A673 (cell line): ENCODE measurements around the gene AMPH. TPM values are rescaled to one million over a fixed set of nuclear protein-coding genes. Genes with fewer than 3 reads are reported as not detected.
"Not testable (repeated sequence)": the region's sequence is repeated elsewhere in the genome, so short reads cannot be mapped to it uniquely, and the experiment has no call there.

Experiments used
- BruUV-seq: library from RNA; stranded (reverse); fragments of 400-500 nt; replicated peaks from 2 replicates; lab custom pipeline; 2021; lab: Mats Ljungman, UMichigan
- CTCF ChIA-PET: fragments of 300-600 bp; sonication (Branson Sonifier 250); formaldehyde crosslinking; loops from one replicate; lab custom pipeline; 2022; ENCODE audit warnings: antibody characterized with exemption; lab: Charles Lee
- POLR2A ChIA-PET: fragments of 300-600 bp; sonication (Branson Sonifier 250); formaldehyde crosslinking; loops from one replicate; lab custom pipeline; 2022; ENCODE audit warnings: antibody characterized with exemption; ENCODE audit not compliant: low non-redundant PET; lab: Charles Lee
- DNase-seq: peaks from one replicate; pipeline ENCODE4 v3.0.0-alpha.2; 2015; ENCODE audit warnings: low spot score
- H3K27ac ChIP-seq: fragments of 200-600 bp; sonication (generic); 2 replicates; pipeline ENCODE4 v1.5.1; 2016; ENCODE audit warnings: mixed run types, low read depth, mild to moderate bottlenecking, mixed read lengths, antibody characterized with exemption, low read length; ENCODE audit not compliant: poor library complexity, severe bottlenecking
- H3K27me3 ChIP-seq: fragments of 200-600 bp; sonication (generic); replicated peaks from 2 replicates; pipeline ENCODE4 v1.6.1; 2017; ENCODE audit warnings: mixed run types, low read depth, mild to moderate bottlenecking, mixed read lengths, antibody characterized with exemption, low read length; ENCODE audit not compliant: insufficient read depth, poor library complexity
- H3K36me3 ChIP-seq: fragments of 200-600 bp; sonication (generic); 2 replicates; pipeline ENCODE4 v1.6.1; 2016; ENCODE audit warnings: mixed run types, mild to moderate bottlenecking, mixed read lengths, antibody characterized with exemption, low read length; ENCODE audit not compliant: insufficient read depth, poor library complexity, severe bottlenecking
- H3K4me1 ChIP-seq: fragments of 200-600 bp; sonication (generic); 2 replicates; pipeline ENCODE4 v1.6.1; 2017; ENCODE audit warnings: mixed run types, mild to moderate bottlenecking, mixed read lengths, antibody characterized with exemption, low read length; ENCODE audit not compliant: insufficient read depth, poor library complexity, severe bottlenecking
- H3K4me3 ChIP-seq: fragments of 200-600 bp; sonication (generic); 2 replicates; pipeline ENCODE4 v1.5.1; 2016; ENCODE audit warnings: low read depth, mixed run types, mild to moderate bottlenecking, mixed read lengths, low read length; ENCODE audit not compliant: poor library complexity, severe bottlenecking
- H3K9me3 ChIP-seq: fragments of 200-600 bp; sonication (generic); 2 replicates; pipeline ENCODE4 v1.6.1; 2016; ENCODE audit warnings: mixed run types, low read depth, mild to moderate bottlenecking, mixed read lengths, antibody characterized with exemption, low read length; ENCODE audit not compliant: poor library complexity, severe bottlenecking
- EZH2 ChIP-seq: fragments of 200-600 bp; sonication (generic); IDR thresholded peaks from 2 replicates; pipeline ENCODE4 v1.6.1; 2017; ENCODE audit warnings: borderline replicate concordance, low read depth, mild to moderate bottlenecking, mixed read lengths, antibody characterized with exemption, low read length; ENCODE audit not compliant: poor library complexity, severe bottlenecking
- intact Hi-C: fragments of 100-400 bp; cut with micrococcal nuclease; formaldehyde crosslinking; loops from one replicate; pipeline ENCODE4 v1.10.0; 2022; ENCODE audit not compliant: unreplicated experiment
- total RNA-seq: library from RNA; stranded (reverse); gene quantifications from 2 replicates; pipeline ENCODE4 v1.2.3, GENCODE V29; 2021
- TF ChIP-seq, protein P1 (sequence below): fragments of 300-800, 200-600 bp; sonication (generic); conservative IDR thresholded peaks from 2 replicates; pipeline ENCODE4 v1.5.1; 2017; ENCODE audit warnings: low read depth, mild to moderate bottlenecking, antibody characterized with exemption, low read length, moderate library complexity, mixed read lengths

AMPH gene
- total RNA-seq, 1 experiment from 2014 or later = 2.1 TPM

DNA sequence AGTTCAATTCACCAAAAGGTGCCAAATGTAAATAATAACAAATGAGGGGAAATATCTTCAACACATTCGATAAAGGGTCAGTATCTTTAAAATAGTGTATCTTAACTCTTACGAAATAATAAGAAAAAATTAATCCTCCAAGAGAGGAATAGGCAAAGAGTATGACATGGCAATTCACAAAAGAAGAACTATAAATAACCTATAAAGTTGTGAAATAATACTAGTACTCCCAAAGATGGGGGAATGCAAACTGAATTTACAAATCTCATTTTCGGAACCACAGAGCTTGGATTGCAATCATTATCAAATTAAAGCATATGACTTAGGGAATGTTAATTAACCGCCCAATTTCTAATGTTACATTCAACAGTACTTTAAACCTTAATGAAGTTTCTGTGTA is 279.6 kb downstream of the AMPH start:
- POLR2A ChIA-PET = no interaction called here
- intact Hi-C loops = no loop called here
- Histone ChIP-seq H3K36me3 (no peaks in the 10 kb centered on the region), H3K27me3 (no peaks in the 10 kb centered on the region), H3K9me3 (no peaks in the 10 kb centered on the region), H3K4me3 (no peak overlapping the region), H3K4me1 (no peaks in the 10 kb centered on the region), H3K27ac (no peak overlapping the region)
- no TSS peak for BruUV-seq
- CTCF ChIA-PET = no interaction called here
- TF ChIP-seq EZH2 = no peak
- TF ChIP-seq, protein P1, sequence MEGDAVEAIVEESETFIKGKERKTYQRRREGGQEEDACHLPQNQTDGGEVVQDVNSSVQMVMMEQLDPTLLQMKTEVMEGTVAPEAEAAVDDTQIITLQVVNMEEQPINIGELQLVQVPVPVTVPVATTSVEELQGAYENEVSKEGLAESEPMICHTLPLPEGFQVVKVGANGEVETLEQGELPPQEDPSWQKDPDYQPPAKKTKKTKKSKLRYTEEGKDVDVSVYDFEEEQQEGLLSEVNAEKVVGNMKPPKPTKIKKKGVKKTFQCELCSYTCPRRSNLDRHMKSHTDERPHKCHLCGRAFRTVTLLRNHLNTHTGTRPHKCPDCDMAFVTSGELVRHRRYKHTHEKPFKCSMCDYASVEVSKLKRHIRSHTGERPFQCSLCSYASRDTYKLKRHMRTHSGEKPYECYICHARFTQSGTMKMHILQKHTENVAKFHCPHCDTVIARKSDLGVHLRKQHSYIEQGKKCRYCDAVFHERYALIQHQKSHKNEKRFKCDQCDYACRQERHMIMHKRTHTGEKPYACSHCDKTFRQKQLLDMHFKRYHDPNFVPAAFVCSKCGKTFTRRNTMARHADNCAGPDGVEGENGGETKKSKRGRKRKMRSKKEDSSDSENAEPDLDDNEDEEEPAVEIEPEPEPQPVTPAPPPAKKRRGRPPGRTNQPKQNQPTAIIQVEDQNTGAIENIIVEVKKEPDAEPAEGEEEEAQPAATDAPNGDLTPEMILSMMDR = no peak
- DNase-seq = no peak

DNA sequence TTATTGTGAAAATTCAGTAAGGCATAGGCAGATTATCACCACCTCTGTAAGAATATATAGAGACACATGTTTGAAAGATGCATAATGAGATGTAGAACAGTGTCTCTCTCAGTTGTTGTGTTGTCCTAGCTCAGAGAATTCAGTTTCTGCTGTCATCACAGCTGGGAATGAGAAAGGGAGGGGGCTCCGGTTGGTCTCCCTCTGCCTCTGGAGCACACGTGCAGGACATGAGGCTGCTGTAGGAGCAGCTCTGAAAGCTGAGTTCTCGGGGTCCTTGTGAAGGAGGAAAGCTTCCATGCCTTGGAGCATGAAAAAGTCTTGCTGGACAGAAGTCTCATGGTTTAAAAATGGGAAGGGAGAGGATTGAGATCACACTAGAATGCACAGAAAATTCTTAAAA is 280.4 kb downstream of the AMPH start:
- H3K27me3 ChIP-seq, CTCF ChIA-PET: not testable (repeated sequence)

DNA sequence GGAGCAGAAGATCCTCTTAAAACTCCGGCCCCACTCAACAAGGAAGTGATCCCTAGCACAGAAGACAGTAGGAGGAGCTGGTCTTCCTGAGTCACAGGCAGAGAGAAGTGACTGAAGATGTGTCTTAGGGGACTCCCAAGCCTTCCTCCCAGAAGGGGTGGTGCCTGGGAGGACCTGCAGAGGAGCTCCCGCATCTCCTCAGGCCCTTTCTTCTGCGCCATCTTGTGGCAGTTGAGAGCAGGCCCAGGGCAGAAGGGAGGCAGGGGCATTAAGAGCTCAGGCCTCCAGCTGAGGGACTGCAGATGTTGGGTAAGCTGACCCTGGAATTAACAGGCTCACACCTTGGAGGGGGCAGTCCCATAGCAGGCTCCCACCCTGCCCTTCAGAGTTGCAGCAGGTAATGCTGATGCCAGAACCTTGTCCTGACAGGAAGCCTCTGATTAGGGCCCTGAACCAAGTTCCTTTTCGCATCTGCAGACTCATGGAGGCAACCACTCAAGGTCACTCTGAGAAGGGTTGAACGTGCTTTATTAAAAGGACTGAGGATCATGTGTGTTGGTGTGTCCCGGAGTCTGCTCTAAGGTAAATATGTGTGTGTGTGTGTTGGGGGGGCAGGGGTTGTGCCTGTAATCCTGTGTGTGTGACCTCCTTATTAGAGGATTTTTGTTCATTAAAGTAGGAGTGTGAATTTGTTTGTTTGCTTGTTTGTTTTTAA is 281.1 kb downstream of the AMPH start:
- H3K4me1 ChIP-seq, BruUV-seq, DNase-seq, H3K9me3 ChIP-seq, intact Hi-C loops, POLR2A ChIA-PET, H3K36me3 ChIP-seq, H3K27ac ChIP-seq, CTCF ChIA-PET, H3K4me3 ChIP-seq, H3K27me3 ChIP-seq: not testable (repeated sequence)

More for the DNA sequence above, 280.4 kb downstream of the AMPH start:
- H3K4me1 ChIP-seq, H3K9me3 ChIP-seq, H3K4me3 ChIP-seq, BruUV-seq, POLR2A ChIA-PET, DNase-seq, H3K36me3 ChIP-seq, H3K27ac ChIP-seq, intact Hi-C loops: not testable (repeated sequence)

DNA sequence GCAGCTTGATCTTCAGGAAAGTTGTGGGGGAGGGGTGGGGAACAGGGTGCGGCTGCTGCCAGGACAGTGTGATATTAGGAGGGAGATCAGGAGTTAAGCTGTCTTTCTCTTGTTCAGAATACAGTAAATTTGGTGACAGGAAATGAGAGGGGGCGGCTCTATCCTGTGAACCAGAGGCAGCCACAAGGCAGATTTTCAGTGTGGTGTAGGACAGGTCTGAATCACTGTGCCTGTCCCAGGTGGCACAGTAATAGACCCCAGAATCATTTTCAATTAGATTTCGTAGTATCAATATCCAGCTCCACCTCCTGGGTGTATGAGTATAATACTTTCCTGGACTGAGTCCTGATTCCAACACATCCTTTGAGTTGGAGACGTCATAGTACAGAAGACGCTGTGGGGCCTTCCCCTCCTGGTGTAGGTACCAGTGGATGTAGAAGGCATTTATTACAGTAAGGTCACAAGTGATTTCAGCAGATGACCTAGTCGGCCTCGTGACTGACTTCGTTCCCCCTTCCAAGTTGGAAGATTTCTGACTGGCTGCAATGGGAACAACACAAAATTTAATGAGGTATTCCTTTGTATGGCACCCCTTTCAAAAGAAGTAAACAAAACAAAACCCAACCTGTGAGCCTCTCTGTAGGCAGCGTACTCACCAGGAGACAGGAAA is 281.9 kb downstream of the AMPH start:
- H3K36me3 ChIP-seq, H3K4me3 ChIP-seq, H3K4me1 ChIP-seq, intact Hi-C loops, DNase-seq, POLR2A ChIA-PET, H3K27ac ChIP-seq, H3K9me3 ChIP-seq, H3K27me3 ChIP-seq, CTCF ChIA-PET, BruUV-seq: not testable (repeated sequence)
